NCI-H146 treated with DMSO at 0.1 percent for 48 hours (cell line): ENCODE results near the gene SOX8.

Experiments used
- DNase-seq: peaks from one replicate; lab custom pipeline; 2025; ENCODE audit not compliant: unreplicated experiment; lab: John Stamatoyannopoulos, UW

The SOX8 gene

DNA sequence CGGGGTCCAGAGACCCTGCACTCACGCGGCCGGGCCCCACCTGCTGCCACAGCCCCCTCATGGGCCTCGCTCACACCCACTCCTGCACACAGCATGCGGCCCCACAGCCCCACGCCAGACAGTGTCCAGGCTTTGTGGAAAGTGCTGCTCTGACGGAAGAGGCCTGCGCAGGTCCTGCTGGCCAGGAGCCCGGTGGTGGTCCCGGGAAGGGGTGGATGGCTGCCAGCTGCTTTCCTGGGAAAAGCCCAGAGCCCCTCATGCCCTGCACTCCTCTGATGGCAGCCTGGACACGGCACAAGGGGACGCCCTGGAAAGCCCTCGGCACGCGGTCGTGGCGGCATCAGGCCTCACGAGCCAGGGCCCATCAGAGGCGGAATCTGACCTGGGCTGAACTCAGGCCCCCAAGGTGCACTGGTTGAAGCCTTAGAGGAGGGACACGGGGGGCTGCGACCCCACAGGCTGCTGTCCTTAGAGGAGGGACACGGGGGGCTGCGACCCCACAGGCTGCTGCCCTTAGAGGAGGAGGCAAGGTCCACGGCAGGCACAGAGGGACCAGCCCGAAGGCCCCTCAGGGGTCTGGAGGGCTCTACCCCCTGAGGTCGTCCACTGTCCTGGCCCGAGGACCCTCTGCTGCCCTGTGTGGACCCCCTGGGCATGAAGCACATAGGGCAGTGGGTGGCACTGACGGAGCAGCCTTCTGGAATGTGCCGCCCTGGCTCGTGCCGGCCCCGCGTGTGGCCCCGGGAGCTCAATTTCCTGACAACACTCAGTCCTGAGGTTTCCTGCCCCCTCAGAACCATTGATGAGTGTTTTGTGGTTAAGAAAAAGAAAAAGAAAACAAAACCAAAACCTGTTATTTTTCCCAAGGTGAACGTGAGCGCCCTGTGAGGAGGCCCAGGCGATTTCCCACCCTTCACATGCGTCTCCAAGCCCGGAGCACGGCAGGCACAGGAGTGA lies 22.1 kb downstream of the SOX8 start:
- DNase-seq: no peak

DNA sequence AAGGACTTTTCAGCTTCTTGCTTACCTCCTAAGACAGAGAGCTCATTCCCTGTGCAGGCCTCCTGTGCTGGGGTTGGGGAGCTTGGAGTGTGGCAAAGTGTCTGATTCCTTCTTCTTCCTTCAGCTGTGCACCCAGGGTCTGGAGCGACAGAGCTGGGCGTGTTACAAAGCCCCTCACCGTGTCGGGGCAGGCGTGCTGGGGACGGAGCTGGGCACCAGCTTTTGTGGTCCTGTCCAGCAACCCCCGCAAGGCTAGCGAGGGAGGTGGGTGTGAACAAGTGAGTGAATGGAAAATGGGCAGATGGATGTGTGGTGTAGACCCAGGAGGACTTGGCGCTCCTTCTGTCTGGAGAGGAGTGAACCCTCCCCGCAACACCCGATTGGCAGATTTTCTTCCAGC lies 23.7 kb downstream of the SOX8 start:
- no peak for DNase-seq

DNA sequence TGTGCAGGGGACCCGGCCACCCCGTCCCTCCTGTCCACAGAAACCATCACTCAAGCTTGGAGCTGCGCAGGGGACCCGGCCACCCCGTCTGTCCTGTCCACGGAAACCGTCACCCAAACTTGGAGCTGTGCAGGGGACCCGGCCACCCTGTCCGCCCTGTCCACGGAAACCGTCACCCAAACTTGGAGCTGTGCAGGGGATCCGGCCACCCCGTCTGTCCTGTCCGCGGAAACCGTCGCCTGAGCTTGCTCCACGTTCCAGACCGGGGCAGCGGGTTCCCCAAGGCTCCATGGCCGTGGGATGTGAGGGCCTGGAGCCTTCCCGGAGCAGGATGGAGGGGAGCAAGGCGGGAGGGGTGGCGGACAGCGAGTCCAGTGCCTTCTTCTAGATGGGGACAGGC lies 25.2 kb downstream of the SOX8 start:
- DNase-seq: no peak

DNA sequence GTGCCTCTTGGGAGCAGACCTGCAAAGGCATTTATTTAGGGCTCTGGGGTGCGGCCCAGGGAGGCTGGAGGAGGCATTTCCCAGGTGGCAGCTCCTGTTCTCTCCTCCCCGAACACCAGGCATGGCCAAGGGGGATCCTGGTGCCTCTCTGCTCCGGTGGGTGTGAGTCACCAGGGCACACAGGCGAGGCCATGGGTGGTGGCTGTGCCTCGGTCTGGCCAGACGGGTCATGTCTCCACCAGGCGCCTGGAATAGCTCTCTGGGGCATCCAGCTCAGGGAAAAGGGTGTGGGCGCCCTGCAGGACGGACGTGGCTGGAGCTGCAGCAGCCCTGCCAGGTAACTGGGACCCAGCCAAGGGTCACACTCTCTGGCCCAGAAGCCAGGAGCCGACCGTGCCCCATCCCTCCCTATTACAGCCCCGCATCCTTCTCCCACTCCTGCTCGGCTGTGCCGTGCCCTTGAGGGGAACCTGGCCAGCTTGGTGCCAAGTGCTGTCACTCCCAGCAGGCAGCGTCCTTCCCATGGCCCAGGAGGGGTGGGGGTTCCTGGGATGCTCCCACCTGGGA lies 25.8 kb downstream of the SOX8 start:
- DNase-seq: no peak

DNA sequence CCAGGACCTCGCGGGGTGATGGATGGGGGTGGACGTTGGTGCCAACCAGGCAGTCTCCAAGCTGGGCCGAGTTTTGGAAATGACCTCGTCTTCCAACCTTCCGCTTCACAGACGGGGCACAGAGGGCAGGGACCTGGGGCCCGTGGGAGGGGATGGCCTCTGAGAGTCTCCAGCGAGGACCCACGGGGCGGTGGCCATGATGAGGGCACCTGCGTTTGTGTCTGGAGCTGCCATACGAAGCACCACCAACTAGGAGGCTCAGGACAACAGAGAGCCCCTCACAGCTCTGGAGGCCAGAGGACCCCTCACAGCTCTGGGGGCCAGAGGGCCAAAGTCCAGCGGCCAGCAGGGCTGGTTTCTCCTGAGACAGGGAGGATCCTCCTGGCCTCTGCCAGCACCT lies 26.5 kb downstream of the SOX8 start:
- DNase-seq: no peak

DNA sequence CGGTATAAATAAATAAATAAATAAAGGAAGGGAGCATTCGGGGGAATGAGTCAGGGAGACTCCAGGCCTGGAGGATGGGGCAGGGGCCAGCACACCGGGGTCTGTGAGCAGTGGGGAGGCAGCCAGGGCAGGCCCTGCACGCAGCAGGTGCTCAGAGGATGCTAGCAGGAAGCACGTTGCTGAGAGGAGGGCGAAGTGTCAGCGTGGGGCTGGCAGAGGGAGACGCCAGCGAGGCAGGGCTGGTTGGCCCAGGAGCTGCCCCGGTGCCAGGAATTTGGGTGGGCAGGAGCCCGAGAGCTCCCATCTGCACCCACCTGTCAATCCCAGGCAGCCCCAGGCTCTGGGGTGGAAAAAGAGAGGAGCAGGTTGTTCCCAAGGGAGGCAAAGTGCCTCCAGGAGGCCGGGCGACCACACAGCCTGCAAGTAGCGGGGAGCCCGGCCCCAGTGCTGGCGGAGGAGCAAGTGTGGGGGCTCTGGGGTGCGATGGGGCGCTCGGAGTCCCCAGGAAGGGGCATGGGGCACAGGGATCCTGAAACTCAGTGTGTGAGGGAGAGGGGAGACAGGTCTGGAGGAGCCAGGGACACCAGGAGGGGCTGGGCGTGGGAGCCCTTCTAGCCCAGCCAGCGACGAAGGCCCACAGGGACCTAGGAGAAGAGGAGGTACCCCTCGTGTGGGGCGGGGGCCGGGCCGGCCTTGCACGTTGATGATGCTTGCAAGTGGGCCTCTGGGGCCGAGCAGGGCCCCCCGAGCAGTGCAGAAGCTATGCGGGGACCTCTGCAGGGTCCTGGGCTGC lies 28.0 kb downstream of the SOX8 start:
- no peak for DNase-seq

DNA sequence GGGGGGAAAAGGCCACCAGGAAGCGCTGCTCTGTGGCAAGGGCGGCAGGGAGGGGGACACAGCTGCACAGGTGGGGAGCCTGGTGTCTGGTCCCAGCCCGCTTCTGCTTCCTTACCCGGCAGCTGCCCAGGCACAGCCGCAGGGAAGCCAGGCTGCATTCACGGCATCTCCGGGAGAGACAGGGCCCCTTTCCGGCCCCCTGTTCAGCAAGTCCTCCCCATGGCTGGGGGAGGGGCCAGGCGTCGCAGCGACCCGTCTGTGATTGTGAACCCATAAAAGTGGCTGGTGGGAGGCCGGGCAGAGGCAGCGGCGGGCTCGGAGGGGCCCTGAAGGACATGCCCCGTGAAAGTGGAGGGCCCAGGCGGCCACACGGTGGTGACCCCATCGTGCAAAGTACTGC lies 28.7 kb downstream of the SOX8 start:
- DNase-seq: no peak

DNA sequence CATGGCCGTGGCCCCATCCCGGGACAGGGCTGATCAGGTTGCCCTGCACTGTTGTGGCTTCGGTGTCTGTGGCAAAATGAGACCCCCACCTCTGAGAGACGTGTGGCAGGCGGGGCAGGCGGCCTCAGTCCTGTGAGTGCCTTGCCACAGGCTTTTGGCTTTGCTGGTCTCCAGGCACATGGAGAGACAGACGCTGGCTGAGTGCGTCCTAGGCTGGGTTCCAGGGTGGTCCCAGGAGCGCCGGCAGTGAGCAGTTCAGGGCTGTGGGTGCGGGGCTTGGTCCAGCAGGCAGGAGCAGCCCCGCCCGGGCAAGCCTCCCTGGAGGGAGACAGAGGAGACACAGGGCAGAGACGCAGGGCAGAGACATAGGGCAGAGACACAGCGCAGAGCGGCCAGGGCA lies 29.2 kb downstream of the SOX8 start:
- no peak for DNase-seq

DNA sequence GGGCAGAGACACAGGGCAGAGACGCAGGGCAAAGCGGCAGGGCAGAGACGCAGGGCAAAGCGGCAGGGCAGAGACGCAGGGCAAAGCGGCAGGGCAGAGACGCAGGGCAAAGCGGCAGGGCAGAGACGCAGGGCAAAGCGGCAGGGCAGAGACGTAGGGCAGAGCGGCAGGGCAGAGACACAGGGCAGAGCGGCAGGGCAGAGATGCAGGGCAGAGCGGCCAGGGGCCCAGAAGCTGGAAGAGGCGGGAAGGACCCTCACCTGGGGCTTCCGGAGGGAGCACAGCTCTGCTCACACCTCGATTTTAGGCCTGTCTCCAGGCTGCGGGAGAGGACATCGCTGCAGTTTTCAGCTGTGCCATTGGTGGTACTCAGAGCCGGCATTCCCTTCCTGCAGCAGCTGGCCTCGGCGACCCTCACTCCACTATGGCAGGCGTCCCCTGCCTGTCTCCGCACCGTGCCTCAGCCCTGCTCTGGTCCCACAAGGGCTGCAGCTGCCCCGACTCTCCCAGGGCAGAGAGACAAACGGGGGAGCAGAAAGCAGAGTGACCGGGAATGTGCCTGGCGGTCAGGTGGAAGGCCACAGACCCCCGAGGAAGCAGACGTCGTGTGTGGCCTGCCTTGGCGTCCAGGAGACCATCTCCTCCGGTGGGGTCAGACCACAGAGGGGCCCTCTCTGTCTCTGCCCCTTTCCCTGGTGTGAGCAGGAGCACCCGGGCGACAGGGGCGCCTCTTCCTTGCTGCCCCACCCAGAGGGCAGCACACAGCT lies 29.9 kb downstream of the SOX8 start:
- no peak for DNase-seq

DNA sequence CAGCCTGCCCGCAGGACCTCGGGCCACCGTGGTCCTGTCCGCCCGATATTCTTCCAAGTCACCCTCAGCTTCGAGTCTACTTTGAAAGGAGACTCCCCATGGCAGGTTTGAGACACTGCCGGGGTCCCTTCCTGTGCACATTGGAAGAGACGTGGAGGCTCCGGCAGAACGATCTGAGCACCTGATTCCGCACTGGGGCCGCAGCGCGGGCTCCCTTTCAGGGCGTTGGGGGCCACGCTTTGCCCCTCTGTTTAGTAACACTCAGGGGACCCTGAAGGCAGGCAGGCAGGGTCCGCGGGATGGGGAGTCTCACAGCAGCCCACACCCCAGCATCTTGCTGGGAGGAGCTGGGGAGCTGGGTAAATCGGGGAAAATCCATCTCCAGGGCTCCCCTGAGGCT lies 30.6 kb downstream of the SOX8 start:
- no peak for DNase-seq

DNA sequence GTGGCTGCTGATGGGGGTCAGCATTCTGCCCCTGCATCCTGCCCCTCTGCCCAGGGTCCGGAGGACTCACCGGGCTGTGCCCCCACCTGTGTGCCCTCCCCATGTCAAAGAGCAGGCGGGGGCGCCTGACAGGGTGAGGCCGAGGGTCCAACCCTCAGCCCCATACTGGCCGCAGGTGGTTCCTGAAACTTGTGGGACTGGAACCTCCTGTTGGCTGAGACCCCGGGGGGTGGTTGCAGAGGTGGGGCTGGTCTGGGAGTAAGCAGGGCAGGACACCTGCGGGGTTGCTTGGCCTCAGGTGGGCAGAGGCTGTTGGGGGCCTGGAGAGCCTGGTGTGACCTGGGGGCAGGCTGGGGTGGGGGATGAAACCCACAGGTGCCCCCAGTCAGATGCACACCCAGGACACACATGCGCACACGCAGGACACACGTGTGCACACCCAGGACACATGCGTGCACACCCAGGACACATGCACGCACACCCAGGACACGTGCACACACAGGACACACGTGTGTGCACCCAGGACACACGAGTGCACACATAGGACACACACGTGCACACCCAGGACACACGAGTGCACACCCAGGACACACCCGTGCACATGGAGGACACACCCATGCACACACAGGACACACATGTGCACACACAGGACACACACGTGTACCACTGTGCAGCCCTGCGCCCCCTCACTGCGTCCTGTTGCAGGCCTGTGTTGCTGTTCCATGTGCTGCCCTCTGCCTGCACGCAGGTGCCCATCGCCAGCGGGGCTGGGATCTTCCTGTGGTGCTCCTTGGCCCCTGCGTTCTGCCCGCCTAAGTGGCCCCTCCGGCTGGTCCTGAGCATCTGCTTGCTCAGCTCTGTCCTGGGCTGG lies 31.4 kb downstream of the SOX8 start:
- no peak for DNase-seq

DNA sequence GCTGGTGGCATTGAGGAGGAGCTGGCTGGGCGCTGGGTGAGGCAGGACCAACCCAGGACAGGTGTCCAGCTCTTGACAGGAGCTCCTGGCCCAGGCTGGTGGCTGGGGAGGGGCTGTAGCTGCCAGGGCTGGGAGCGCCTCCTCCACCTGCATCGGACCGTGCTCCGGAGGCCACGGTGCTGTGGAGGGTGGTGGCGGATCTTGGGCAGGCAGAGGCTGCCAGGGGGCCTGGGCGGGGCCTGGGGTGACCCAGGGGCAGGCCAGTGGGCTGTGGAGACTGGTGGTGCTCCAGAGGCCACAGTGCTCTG lies 32.0 kb downstream of the SOX8 start:
- no peak for DNase-seq

DNA sequence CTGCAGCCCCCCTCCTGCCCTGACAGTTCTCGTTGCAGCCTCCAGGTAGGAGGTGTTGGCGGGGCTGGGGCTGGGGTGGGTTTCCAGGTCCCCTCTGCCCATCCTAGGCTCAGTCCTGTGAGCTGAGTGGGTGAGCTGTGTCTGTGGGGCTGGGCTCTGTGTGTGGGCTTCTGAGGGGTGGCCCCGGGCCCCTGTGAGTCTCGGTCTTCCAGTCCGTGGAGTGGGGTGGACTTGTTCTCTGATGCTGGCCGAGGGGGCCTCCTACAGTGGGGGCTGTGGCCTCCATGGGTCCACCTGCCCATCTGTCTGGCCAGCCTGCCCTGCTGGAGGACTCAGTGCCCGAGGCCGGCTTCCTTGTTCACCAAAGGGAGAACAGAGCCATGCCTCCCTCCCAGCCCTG lies 32.7 kb downstream of the SOX8 start:
- DNase-seq: no peak

DNA sequence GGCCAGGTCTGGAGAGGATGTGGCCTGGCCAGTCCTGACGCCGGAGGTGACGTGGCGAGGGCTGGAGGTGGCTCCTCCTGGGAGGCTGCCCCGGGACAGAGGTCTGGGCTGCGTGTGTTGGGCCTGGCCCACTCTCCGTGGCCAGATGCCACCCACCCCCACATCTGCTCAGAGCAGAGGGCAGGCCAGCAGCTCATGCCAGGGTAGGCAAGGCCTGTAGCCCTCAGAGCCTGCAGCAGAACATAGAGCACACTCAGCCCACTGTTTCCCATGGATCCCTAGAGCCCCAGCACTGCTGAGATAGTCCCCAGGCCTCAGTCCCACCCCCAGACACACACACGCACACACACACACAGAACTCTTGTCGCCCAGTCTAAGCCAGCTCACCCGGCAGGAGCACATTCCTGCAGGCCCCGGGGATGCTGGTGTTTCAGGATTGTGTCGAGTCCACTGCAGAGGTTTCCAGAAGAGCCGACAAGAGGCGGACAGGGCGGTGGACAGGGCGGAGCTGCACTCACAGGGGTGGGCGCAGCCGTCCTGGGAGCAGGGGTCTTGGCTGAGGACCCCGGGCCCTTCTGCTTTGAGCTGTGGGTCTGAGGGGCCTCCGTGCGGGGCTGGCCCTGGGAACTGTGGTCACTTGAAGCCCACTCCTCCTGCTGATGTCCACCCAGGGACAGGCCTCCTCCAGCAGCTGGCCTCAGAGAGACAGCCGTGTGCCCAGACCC lies 33.4 kb downstream of the SOX8 start:
- DNase-seq: no peak

DNA sequence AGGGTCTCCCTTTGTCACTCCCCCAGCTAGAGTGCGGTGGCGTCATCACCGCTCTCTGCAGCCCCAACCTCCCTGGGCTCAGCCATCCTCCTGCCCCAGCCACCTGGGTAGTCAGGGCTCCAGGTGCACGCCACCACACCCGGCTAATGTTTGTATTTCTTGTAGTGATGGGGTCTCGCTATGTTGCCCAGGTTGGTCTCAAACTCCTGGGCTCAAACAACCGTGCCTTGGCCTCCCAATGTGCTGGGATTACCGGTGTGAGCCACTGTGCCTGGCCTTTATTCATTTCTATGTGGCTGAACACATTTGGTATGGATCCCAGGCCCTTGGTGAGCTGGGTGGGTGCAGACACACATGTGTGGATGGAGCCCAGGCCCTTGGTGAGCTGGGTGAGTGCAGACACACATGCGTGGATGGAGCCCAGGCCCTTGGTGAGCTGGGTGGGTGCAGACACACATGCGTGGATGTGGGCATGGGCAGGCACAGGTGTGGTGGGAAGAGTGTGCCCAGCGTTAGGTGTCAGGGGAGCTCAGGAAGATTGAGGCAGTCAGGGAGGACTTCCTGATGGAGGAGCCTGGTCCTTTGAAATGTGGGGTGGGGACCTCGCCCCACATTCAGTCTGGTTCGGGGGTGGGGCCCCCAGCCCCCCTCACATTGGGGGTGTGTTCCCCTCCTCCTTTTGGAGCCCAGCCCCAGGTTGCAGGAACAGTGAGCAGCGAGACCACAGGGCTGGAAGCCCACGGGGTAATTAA lies 37.1 kb downstream of the SOX8 start:
- no peak for DNase-seq

DNA sequence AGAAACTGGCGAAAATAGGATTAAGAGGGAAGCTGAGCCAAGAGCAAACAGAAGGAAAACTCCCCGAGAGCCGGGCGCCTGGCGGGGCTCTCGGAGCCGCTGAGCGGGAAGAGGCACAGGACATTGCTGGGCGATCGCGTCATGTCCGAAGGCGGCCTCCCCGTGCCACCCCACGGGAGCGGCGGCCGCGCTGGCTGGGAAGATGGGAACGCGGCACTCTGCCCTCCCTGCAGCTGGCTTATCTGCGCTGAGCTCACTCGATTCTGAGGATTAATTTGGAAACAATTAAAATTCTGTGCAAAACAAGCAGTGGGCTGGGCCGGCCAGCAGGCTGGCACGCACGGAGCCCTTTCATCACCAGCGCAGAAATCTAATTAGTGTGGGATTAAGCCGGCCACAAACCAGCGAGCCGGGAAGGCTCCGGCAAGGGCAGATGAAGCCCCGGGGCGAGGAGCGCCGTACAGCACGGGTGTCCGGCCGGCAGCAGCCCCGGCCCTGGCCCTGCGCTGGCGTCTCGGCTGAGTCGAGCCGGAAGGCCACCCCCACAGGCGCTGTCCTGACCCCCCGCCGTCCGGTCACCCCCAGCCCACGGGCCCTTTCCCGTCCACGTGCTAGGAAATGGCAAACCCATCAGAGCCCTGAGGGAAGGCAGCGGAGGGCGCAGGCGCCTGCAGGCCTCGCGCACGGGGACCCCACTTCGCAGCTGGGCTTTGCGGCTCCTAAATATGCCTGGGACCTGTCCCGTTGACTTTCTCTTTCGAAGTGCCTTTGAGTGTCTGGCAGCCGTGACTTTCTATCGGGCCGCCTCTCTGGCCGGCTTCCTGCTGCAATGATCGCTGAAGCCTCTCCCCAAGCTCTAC lies 37.9 kb downstream of the SOX8 start:
- DNase-seq: no peak

DNA sequence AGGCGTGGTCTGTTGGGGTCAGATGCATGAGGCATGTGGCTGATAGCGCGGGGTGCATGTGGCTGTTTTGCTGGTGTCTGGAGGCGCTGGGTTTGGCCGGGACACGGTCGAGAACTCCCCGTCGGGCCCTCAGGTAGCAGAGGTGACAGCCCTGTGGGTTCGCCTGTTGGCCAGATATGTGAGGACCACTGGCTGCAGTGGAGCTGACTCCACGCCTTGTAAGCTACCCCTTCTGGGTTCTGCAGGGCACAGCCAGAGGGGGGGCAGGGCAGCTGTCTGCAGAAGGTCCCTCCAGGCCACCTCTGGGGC lies 38.5 kb downstream of the SOX8 start:
- no peak for DNase-seq

DNA sequence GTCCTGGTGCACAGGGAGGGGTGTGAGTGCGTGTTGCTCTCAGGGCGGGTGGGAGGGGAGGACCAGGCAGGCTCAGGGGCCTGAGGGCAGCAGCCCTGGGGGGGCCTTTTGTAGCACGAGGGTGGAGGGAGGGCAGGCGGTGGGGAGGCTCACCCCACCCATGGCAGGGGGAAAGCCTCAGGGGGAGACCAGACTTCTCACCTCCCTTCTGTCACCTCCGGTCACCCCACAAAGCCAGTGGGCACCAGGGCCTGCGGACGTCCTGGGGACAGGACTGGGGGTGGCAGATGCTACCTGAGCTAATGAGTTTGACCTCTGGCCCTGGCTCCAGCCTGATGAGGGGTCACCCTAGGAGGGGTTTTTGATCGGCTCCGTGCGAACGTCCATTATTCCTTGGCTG lies 39.0 kb downstream of the SOX8 start:
- DNase-seq: no peak
